Inflammatory macrophage treated with lipopolysaccharide for 4 hours (primary cell): ENCODE data around the gene COPZ2.
"Not testable (repeated sequence)": the region's sequence is repeated elsewhere in the genome, so short reads cannot be mapped to it uniquely, and the experiment has no call there.

Experiments used
- DNase-seq: peaks from one replicate; pipeline ENCODE4 v3.0.0-alpha.2; 2020

The COPZ2 gene

DNA sequence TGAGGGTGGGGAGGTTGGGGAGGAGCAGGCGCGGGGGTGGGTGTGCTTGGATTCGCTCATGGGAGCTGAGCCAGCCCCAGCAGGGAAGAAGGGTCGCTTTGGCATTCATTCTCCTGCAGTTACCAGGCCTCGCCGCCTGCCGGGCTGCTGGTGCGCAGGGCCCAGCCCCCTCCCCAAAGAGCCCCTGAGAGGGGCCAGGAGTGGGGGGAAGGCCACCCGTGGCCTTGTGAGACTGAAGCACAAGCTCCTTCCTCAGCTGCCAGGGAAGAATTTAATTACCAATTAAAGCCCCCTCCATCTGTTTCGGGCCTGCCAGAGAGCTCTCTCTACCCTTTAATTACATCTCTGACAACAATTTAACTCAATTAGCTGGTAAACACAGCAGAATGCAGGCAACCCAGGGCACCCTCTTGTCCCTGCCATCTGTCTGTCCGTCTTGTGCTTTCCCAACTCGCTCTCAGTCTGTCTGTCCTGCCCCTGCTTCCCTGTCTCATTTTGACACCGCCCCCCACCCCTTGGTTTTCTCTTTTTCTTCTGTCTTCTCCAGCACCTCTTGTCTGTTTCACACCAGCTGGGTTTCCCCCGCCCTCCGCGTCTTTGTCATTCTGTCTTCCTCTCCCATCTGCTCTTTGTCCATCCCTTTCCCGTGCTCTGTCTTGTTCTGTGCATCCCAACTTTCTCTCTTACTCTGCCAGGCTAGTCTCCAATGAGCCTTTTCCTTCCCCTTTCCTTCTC is 34.0 kb downstream of the COPZ2 start:
- peak; percentile 80 for DNase-seq

GRCh38 chr17:48002916-48003416 is 34.6 kb downstream of the COPZ2 start:
- no peak for DNase-seq

DNA sequence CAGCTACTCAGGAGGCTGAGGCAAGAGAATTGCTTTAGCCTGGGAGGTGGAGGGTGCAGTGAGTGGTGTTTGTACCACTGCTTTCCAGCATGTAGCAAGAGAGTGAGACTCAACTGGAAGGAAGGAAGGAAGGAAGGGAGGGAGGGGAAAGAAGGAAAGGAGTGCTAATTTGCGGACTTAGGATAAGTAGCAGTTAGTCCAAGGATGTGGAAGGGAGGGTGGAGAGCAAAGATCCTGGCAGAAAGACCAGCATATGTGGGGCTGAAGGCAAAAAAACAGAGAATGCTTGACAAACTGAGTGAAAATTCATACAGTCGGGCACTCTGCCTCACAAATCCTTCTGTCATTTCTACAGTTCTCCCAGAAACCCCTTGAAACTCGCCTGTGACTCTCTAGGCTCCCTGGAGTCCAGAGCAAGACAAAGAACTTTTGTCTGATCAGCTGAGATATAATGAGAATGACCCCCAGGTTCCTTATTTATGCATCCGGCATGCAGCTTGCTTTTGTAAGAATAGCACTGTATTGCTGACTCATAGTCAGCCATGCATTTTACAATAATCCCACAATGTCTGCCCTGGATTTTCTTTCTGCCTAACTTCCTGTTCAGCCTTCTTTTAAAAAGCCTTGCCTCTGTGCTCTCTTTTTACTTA is 35.2 kb downstream of the COPZ2 start:
- peak; percentile 97 for DNase-seq

DNA sequence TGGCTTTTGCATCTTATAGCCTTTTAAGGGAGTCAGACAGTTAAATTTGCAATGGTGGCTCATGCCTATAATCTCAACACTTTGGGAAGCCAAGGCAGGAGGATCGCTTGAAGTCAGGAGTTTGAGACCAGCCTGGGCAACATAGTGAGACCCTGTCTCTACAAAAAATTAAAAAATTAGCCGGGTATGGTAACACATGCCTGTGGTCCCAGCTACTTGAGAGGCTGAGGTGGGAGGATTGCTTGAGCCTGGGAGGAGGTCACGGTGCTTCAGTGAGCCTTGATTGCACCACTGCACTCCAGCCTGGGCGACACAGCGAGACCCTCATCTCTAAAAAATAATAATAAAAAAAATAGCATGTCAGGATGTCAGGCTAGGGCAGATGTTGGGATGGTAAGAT is 35.9 kb downstream of the COPZ2 start:
- not testable (repeated sequence) for DNase-seq

GRCh38 chr17:48001197-48001596 is 36.4 kb downstream of the COPZ2 start:
- peak; percentile 93 for DNase-seq

- DNase-seq: peak; percentile 68
Observed at GRCh38 chr17:47999582-47999981, 38.0 kb downstream of the COPZ2 start.

DNA sequence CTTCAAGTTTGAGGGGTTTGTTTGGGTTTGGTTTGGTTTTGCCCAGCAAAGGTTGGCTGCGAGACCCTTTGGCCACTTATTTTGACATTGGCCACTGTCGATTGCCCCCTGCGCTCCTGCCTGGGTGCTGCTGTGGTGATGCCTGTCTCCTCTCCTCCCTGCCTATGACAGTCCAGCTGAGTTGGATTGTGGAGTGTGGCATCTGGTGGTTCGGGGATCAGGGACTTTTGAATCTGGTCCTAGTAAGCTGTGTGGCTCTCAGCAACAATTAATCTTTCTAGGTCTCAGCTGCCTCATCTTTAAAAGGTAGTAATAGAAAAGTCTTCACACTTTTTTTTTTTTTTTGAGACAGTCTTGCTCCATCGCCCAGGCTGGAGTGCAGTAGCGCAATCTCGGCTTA is 39.6 kb downstream of the COPZ2 start:
- DNase-seq: no peak

DNA sequence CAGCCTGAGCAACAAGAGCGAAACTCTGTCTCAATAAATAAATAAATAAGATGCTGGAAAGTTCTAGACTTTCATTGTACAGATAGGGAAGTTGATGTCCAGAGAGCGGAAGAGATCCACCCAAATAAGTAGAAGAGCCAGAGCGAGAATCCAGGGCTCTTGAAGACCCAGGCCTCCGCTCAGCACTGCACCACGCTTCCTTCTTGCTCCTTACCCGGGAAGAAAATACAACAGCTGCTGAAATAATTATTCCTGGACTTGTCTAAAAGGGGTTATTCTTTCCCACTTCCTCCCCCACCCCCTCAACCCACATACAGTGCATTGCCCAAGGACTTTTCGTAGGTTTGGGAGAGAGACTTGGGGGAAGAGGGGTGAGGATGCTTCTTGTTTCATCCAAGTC is 40.0 kb downstream of the COPZ2 start:
- peak; percentile 82 for DNase-seq

- DNase-seq: no peak
Observed at GRCh38 chr17:47996201-47996600, 41.4 kb downstream of the COPZ2 start.

GRCh38 chr17:47995241-47995935 is 42.2 kb downstream of the COPZ2 start:
- no peak for DNase-seq

GRCh38 chr17:47994724-47995123 is 42.9 kb downstream of the COPZ2 start:
- no peak for DNase-seq

DNA sequence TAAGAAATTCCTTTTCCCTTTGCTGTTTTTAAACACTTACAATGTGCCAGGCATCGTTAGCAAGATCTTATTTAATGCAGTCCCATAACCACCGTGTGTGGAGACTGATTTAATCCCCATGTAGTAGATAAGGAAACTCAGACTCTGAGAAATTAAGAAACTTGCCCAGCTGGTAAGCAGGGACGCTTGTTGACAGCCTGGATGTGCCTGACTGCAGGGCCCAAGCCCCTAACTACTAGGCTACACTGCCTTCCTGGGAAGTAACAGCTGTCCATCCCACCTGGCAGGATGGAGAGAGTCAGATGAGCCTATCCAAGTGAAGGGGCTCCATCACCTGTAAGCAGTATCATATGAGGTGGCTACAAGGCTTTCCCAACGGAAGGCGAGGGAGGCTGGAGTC is 43.6 kb downstream of the COPZ2 start:
- no peak for DNase-seq

- no peak for DNase-seq
Observed at GRCh38 chr17:47993031-47993564, 44.5 kb downstream of the COPZ2 start.

- peak; percentile 52 for DNase-seq
Observed at GRCh38 chr17:47992216-47992615, 45.4 kb downstream of the COPZ2 start.

DNA sequence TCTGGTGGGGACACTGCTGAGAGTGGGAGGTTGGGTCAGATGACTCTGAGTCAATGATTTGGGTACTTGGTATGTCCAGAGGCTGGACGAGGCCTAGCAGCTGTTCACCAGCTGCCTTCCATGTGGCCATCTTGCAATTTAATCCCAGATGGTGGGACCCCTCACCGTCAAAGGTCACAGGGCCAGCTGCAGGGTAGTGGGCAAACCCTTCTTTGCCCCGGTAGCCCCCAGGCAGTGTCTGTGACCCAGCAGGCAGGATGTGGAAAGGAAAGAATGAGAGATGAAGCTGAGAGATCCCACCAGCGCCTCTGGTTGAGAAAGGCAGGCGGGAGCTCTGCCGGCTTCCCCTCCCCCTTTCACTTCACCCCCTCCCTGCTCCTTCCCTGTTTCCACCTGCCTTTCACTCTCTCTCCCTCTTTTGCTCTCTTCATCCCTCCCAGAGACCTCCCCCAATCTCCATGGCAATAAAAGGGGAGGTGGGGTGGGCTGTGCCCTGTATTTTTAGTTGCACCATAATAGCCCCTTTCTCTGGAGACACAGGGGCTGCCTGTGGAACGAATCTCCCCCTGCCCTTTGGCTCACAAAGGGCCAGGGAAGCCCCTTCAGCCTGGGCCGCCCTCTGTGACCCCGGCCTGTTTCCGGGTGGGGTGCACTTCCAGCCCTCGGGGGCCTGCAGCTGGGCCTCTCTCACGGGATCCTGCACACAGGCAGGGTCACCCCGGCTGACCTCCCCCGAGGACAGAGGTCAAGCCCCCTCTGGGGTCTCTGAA is 46.5 kb downstream of the COPZ2 start:
- peak; percentile 46 for DNase-seq

- no peak for DNase-seq
Observed at GRCh38 chr17:47989700-47990099, 47.9 kb downstream of the COPZ2 start.

GRCh38 chr17:47989159-47989558 is 48.4 kb downstream of the COPZ2 start:
- DNase-seq: no peak

DNA sequence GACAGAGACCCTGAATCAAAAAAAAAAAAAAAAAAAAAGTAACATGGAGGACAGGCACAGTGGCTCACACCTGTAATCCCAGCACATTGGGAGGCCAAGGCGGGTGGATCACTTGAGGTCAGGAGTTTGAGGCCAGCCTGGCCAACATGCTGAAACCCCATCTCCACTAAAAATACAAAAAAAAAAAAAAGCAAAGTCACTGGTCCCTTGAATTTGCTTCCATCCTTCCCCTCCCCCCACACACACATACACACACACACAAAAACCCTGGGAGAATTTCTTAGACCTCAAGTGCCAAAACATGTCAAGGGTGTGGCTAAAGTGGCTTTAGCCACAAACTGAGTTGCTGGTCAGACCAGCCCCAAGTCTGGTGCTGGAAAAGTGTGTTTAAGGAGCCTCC is 49.2 kb downstream of the COPZ2 start:
- DNase-seq: not testable (repeated sequence)

DNA sequence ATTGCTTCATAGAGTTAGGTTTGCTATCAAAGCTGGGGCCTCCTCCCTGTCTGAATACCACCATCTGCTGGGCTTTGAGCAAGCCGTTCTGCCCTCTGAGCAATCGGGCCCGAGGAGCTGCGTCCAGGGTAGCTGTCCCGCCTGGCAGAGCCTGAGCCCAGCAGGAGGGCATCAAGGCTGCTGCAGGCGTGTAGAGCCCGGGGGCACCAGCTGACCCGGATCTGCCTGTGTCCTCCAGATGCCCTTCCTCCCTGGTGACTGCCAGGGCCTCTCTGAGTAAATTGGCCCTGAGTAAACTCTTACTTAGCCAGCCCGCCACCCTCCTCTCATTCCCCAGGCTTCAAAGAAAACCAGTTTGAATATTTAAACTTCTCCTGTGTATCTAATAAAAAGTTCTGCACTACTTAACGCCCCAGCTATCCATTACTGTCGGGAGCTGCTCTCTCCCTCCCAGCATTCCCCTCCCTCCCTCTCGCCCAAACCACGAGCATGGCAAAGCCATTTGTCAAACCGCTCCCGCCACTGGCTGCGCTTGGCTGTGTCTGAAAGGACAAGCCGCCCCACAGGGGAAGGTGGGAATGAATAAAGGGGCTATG is 50.3 kb downstream of the COPZ2 start:
- DNase-seq: no peak

- no peak for DNase-seq
Observed at GRCh38 chr17:47986520-47986919, 51.1 kb downstream of the COPZ2 start.

GRCh38 chr17:47983492-47984223 is 53.9 kb downstream of the COPZ2 start:
- DNase-seq: peak; percentile 42
